GM10266 (cell line): ENCODE data around the gene PHF20.

Experiments
- DNase-seq: peaks from one replicate; pipeline ENCODE4 v3.0.0; 2012; ENCODE audit errors: extremely low spot score
- CTCF ChIP-seq: IDR thresholded peaks from 2 replicates; pipeline ENCODE4 v1.5.1; 2012; ENCODE audit warnings: mild to moderate bottlenecking, low read depth; ENCODE audit not compliant: control insufficient read depth, insufficient read depth; ENCODE audit errors: missing control alignments

Gene PHF20

GRCh38 chr20:35735826-35736470 is 35.9 kb upstream of the PHF20 start:
- no peak for TF ChIP-seq CTCF
- no peak for DNase-seq

GRCh38 chr20:35737865-35738333 is 33.9 kb upstream of the PHF20 start:
- DNase-seq: no peak
- TF ChIP-seq CTCF: no peak

GRCh38 chr20:35738410-35739179 is 33.2 kb upstream of the PHF20 start:
- no peak for TF ChIP-seq CTCF
- no peak for DNase-seq

GRCh38 chr20:35739294-35740163 is 32.3 kb upstream of the PHF20 start:
- TF ChIP-seq CTCF: peak; percentile 30
- DNase-seq: no peak

GRCh38 chr20:35741892-35742740 is 29.7 kb upstream of the PHF20 start, which contains the start of gene RBM39:
TSS of gene RBM39 (minus strand) at chr20:35742260. CDS start at chr20:35740874, 1,386 bp downstream.
- peak; percentile 88 for DNase-seq
- peak; percentile 38 for TF ChIP-seq CTCF

- DNase-seq: peak; percentile 38
- no peak for TF ChIP-seq CTCF
Observed at GRCh38 chr20:35742741-35743523, 28.9 kb upstream of the PHF20 start.
